HL-60 (cell line): ENCODE measurements around the gene FDPS.

ENCODE experiments used
- DNase-seq, 2 experiments: peaks; one replicate each; pipeline ENCODE4 v3.0.0-alpha.2; 2010 to 2020; ENCODE audit warnings: low read depth in 1 of 2, low spot score in 1 of 2
- H3K27ac ChIP-seq: fragments of 250-450 bp; sonication (Bioruptor Pico); replicated peaks from 2 replicates; pipeline ENCODE4 v1.5.1; 2020; ENCODE audit warnings: mild to moderate bottlenecking, moderate library complexity
- H3K27me3 ChIP-seq: fragments of 250-450 bp; sonication (Bioruptor Pico); 2 replicates; pipeline ENCODE4 v1.5.1; 2021; ENCODE audit warnings: mild to moderate bottlenecking, moderate library complexity; ENCODE audit not compliant: insufficient read depth, poor library complexity, severe bottlenecking
- H3K4me3 ChIP-seq: replicated peaks from 2 replicates; pipeline ENCODE4 v1.5.1; 2011; ENCODE audit warnings: mild to moderate bottlenecking, control low read depth, low read length; ENCODE audit not compliant: insufficient read depth
- CTCF ChIP-seq: IDR thresholded peaks from one replicate; pipeline ENCODE4 v1.5.1; 2011; ENCODE audit warnings: low read length, control low read depth, inconsistent platforms; ENCODE audit not compliant: insufficient read depth
- GABPA ChIP-seq: IDR thresholded peaks from 2 replicates; pipeline ENCODE4 v1.6.1; 2012; ENCODE audit warnings: low read depth
- POLR2AphosphoS5 ChIP-seq: IDR thresholded peaks from 2 replicates; pipeline ENCODE4 v1.6.1; 2012; ENCODE audit warnings: low read depth
- REST ChIP-seq: IDR thresholded peaks from 2 replicates; pipeline ENCODE4 v1.6.1; 2012; ENCODE audit warnings: low read depth; ENCODE audit not compliant: insufficient replicate concordance
- SPI1 ChIP-seq: IDR thresholded peaks from 2 replicates; pipeline ENCODE4 v1.6.1; 2012; ENCODE audit warnings: low read depth, mild to moderate bottlenecking, borderline replicate concordance

Gene FDPS

GRCh38 chr1:155293086-155293749 lies 15.4 kb upstream of the FDPS start:
- no peak for DNase-seq
- Histone ChIP-seq H3K27me3 (peaks cover 12% of the 10 kb centered on the region), H3K27ac (no peak overlapping the region), H3K4me3 (no peak overlapping the region)
- TF ChIP-seq GABPA (no peak), POLR2AphosphoS5 (no peak), CTCF (no peak), SPI1 (no peak), REST (no peak)

- H3K4me3 ChIP-seq = no peak overlapping the region
- peaks cover 12% of the 10 kb centered on the region for H3K27me3 ChIP-seq
- no peak overlapping the region for H3K27ac ChIP-seq
- DNase-seq = no peak
- TF ChIP-seq GABPA = no peak
- TF ChIP-seq POLR2AphosphoS5 = no peak
- TF ChIP-seq REST = no peak
- no peak for TF ChIP-seq CTCF
- no peak for TF ChIP-seq SPI1
Observed at GRCh38 chr1:155294520-155295182, 14.0 kb upstream of the FDPS start.

GRCh38 chr1:155295183-155295941 lies 13.3 kb upstream of the FDPS start:
- no peak overlapping the region for H3K4me3 ChIP-seq
- H3K27ac ChIP-seq = no peak overlapping the region
- TF ChIP-seq POLR2AphosphoS5 (no peak), CTCF (no peak)
- H3K27me3 ChIP-seq = peaks cover 12% of the 10 kb centered on the region
- DNase-seq = no peak
